NCI-H82 (cell line): Measurements from ENCODE around the gene IFT20.
"Not testable (repeated sequence)": the region's sequence is repeated elsewhere in the genome, so short reads cannot be mapped to it uniquely, and the experiment has no call there.

Experiments
- DNase-seq: peaks from one replicate; lab custom pipeline; 2025; lab: John Stamatoyannopoulos, UW

IFT20 gene

DNA sequence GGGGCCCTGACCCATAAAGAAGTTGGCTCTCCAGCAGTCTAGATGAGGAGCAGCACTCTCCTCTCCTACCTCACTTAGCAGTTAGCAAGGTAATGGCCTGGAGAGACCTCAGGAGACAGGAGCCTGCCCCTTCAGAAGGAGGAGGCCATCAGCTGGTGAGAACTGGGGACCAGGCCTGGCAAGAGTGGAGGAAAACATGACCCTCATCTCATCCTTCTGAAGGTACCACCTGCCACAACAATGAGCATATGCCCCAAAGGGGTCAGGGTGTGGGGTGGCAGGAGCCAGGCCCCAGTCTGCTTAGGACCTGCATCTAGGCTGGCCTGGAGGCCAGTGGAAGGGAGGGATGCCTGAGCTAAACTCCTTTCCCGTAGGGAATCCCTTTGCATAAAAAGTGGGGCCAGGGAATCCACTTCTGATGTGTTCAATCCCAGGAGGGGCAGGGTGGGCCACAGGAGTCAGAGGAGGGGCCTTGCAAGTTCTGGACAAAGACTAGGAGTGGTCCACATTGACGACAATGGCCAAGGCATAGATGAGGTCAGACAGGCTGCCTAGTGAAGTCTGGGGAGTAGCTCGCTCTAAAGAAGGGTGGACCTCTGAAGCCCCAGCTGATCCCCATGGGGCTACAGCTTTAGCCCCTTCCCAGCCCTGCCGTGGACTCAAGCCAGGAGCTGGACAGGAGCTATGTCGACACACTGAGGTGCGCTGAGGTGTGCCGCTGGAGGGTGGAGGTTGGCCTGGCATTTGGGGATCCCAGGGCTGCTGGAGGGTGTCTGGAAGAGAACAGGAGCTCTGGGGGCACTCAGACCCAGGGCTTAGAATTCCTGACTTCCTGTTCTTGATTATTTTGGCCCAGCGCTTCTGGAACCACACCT lies 28.7 kb upstream of the IFT20 start:
- DNase-seq = no peak

DNA sequence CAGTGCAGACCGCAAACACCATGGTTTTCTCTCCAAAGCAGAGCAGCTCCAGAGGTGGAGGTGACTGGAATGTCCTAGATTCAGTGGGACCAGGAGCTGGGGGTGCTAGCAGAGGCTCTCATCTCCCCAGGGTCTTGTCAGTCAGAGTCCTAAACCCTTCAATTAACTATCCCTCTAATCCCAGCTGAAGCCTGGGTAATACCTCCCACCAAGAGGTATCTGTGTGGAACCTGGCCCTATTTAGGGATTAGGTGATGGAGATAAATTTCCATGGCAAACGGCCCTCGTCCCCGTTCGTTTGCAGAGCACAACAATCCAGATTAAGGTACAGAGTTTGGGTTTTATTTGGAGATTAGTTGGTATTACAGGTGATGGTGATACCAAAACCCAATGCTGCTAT lies 27.9 kb upstream of the IFT20 start:
- DNase-seq = peak; percentile 84

DNA sequence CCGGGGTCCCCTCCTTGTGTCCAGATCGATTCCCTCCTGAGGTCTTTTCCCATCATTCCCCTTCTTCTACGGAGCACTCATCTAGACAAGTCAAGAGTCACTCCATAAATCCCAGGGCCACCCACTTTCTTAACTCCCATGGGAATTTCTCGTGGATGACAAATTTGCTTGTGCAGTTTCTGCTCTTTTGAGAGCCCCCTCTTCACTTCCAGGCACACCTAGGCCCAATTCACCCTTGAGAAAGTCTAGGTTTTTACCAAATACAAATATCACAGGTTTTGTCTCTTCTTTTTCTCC lies 22.6 kb upstream of the IFT20 start:
- DNase-seq = peak; percentile 52

DNA sequence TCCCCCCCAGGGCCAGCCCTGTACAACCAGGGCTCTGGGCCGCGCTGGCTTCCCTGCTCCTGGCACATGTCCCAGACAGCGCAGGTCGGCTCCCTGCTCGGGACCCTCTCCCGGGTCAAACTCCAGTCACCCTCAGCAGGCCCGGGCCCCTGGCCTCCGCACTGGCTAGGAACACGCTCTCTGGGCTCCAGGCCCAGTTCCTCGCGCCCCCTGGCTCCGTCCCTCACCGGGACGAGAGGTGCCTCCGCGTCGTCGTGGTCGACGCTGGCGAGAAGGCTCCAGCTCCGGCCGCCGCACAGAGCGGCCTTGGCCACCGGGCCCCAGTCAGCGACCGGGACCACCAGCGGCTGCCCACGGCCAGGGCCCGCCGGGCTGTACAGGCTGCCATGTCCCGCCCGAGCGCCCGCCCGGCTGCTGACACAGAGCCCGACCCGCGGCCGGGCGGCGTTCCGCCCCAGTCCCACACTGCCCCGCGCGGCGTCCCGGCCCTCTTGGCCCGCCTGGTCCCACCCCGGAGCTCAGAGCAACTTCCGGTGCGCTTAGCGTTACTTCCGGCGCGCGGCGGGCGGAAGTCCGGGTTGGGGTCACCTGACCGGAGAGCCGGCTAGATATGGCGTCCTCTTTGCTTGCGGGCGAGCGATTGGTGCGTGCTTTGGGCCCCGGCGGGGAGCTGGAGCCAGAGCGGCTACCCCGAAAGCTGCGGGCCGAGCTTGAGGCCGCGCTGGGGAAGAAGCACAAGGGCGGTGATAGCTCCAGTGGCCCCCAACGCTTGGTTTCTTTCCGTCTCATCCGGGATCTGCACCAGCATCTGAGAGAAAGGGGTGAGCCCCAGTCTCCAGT lies 22.0 kb upstream of the IFT20 start, which contains the start of gene POLDIP2:
Gene POLDIP2 (minus strand): TSS at position 467 of the 840 bp plus-strand sequence. CDS start 79 bp downstream, at position 388.
- DNase-seq = peak; percentile 97

DNA sequence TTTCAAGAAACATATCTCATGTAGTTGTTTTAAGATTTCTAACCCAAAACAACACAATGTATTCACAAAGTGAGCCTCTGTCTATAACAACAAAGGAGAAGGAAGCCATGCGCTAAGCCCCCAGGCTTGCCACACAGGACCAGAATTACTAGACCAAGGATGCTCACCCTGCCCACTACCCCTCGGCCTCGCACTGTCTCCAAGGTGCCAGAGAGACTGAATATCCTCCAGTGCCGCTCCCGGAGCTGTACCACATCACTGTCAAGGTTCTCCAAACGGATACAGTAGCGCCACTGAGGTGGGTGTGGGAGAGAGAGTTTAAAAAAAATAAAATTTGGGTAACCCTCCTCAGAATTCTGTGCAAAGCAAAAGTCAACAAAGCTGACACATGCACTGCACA lies 15.0 kb upstream of the IFT20 start:
- DNase-seq = no peak

DNA sequence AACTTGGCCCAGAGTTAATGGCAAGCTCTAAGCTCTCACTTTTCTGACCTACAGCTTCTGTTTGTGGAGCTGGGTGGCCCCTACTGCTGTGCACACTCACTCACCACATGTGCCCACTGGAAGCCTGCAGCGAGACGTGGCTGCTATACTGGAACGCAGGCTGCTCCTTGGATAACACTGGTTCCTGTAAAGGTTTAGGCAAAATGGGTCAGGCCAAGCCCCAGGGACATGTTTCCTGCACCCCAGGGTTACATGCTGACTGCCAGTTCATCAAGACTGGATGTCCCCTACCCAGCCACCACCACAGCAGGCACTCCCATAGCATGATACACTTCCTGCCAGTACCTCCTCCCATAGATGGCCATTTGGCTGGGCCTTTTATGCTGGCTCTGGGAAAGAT lies 13.7 kb upstream of the IFT20 start:
- DNase-seq = no peak

DNA sequence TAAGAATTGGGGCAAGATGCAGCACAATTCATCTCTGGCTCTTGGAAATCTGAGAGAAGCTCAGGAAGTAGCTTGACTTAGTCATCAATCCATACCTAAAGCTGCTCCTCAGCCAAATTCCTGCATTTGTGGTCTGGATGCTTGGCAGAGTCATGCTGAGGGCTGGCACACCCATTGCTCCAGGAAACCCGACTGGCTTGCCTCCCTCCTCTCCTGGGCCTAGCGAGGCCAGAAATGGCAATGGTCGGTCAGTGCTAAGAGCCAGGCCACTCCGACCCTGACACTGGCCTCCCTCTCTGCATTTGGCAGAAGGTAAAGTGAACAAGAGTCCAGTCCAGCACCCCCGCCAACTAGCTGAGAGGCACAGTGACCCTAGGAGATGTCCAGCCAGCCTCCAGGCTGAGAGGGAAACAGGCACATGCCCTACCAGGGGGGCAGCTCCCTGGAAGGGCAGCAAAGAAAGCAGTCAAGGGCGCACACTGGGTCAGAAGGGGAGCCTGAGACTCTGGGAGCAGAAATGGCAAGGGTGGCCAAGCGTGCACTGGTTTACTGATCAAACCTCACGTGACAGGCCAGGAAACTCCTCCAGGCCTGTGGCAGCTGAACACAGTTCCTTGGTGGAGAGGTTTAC lies 12.1 kb upstream of the IFT20 start:
- DNase-seq = no peak

DNA sequence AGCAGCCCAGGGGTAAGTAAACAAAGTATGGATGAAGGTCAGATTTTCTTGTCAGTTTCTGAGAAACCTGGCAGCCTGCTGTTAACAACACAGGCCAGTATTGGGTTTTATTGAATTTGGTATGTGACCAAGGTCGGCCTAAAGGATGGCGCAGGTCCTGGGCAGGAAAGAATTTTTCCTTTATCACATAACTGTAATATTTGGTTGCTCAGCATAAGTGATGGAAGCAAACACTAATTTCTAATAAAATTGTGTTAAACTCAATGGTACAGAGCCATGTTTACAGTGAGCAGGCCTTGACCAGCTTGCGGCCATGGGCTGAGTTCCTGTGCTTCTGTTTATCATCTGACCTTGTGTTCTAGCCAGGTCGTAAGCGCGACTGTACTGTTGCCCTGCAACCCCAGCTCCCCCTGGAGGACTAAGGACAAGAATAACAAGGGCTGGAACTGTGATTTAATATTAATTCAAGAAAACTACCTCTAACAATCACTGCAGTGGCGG lies 11.5 kb upstream of the IFT20 start:
- peak; percentile 28 for DNase-seq

DNA sequence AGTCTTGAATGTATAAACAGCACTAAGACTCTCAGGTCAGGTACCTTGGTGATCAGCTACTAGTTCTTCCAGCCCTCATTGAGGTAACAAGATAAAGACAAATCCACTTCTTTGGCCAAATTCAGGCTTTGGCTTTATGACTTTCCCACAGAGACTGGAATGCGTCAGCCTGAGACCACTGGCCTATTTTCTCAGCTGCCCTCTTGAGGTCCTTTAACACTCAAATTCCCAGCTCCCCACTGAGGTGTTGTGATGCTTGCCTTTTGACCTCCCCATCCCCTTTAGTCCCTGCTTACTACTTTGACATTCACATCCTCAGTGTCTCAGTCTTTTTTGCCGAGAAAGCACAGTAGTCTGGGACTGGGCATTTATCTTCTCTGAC lies 10.9 kb upstream of the IFT20 start:
- DNase-seq = no peak

DNA sequence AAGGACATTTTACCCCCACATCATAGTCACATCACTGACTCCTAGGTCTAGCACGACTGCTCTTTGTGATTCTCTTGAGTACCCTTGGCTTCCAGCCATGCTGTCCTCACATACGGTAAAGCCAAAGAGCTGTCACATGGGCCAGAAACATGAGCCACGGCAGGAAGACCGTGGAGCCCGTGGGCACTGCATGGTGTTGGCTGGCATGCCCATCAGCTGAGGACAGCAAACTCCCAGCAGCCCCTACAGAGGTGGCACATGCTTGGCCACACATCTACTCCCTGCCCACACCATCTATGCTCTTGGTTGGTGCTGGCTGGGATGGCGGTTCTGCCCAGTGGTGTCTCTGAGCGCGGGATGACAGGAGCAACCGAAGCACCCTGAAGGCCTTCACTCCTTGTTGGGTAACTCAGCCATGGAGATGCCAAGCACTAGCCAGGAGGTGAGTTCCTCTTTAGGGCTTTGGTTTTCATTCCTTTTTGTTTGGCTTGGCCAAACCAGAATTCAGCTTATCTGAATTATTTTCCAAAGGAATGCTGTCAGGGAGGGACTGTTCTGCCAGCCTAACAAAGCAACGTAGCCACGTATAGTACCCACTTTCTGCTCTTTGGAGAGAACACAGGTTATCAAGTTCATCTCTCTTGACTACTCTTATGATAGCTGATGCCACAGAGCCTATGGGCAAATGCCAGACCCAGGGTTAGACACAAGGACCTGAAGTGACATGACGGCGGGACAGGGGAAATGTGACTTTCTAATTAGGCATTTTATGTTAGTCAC lies 10.3 kb upstream of the IFT20 start:
- no peak for DNase-seq

DNA sequence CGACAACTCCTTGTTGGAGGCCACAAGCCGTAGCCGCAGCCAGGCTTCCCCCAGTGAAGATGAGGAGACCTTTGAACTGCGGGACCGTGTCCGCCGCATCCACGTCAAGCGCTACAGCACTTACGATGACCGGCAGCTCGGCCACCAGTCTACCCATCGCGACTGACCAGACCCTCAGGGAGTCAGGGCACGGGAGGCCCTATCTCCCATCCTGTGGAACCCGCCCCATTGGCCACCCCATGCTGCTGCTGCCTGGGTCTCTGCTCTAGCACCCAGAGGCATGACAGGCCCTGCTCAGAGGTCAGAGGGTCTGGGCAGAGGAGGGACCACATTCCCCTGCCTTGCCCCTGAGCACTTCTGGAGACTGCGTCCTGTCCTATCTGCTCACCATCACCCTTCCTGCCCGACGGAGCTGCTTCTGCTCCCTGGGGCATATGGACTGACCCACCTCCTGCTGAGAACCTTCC lies 9.2 kb upstream of the IFT20 start:
- DNase-seq = no peak

DNA sequence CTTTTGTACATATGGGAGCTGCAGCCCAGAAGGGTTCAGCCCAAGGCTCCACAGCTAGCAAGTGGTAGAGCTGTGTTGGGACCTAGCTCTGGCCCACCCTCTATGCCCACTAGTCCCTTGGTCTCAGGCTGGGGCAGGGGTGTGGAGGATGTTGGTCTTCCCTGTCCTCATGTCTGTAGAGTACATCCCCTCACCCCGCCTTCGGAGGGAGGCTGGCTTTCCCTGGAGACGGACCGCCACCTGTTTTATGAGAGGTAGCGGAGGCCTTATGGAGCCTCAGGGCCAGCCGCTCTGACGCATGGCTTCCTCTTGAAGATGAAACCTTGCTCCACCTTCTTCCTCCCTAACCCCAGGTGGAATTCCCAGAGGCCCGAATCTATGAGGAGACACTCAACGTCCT lies 8.7 kb upstream of the IFT20 start:
- DNase-seq = no peak

DNA sequence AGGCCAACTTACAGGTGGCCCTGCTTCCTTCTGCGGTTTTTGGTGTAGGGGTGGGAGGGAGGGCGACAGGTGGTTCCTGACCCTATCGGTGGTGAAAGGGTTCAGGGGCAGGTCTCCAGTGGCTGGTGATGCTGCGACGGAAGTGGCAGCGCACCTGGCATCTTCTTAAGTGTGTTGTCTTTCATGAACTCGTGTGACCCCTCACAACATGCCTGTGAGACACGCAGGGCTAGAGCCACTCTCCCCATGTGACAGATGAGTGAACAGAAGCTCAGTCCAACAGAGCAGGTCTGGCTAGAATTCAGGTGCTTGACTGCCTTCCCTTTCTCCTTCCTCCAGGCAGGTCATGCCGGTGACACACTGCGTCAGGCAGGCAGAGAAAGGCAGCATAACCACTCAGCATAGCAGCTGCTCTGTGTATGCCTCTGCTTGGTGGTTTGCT lies 8.2 kb upstream of the IFT20 start:
- no peak for DNase-seq

DNA sequence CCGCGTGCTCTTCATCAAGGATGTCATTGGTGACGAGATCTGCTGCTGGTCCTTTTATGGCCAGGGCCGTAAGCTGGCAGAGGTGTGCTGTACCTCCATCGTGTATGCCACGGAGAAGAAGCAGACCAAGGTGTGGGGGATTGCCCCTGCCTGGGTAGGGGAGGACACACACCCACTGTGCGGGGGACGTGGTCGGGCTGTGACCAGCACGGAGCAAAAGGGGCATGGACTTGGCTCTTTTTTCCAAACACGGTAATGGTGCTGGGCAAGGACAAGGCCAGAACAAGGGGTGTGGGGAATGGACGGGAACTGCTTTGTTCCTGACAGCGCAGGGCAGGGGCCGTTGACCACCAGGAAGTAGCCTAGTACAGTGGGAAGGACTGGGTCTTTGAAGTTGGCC lies 7.0 kb upstream of the IFT20 start:
- DNase-seq = no peak

DNA sequence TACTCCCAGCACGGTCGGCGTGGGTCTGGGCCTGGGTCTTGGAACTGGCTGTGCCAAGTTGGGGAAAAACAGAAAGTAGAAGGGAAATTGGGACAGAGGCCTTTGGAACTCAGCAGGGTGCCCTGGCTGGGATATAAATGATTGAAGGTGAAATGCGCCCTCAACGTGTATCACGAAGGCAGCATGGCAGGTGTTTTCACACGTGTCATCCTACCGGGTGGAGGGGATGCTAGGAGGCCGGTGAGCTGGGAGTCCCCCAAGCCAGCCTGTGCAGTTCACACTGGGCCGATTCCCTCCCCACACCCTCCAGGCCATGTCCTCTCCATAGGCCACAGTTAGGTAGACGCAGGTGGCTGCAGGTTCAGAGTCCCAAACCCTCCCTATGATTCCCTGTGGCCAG lies 6.2 kb upstream of the IFT20 start:
- no peak for DNase-seq

DNA sequence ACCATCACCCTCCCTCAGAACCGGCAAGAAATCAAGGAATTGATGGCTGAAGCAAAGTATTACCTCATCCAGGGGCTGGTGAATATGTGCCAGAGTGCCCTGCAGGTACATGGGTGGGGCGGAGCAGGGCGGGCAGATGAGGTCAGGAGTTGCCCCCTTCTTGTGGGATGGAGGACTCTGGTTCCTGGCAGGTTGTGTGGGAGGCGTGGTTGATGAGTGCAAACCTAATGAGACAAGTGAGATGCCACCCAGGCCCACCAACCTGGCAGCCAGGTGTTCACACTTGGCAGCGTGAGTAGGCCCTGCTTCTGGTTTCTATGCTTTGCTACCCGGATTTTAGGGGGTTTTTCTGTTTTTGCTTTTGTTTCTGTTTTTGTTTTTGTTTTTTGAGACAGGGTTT lies 5.1 kb upstream of the IFT20 start:
- DNase-seq = no peak

DNA sequence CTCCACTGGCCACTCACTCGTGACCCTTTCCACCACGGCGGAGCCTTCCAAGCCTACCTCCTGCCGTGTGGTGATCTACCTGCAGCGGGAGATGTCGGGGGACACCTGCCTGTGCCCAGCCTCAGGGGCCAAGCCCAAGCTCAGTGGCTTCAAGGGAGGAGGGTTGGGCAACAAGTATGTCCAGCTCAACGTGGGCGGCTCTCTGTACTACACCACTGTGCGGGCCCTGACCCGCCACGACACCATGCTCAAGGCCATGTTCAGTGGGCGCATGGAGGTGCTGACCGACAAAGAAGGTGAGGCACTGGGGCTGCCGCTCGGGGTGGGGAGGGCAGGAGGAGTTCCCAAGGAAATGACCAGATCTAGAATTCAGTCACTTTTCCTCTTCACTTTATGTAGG lies 4.2 kb upstream of the IFT20 start:
- DNase-seq = no peak

DNA sequence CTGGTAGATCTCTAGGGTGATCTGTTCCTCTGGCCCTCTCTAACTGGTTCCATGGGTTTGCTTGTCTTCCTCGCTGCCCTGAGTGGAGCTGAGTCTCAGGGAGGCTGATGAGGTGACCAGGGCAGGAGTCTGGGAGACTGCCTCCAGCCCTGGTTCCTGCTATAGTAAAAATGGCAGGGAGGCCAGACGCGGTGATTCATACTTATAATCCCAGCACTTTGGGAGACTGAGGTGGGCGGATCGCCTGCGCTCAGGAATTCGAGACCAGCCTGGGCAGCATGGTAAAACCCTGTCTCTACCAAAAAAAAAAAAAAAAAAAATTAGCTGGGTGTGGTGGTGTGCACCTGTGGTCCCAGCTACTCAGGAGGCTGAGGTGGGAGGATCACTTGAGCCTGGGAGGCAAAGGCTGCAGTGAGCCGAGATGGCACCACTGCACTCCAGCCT lies 3.5 kb upstream of the IFT20 start:
- DNase-seq = not testable (repeated sequence)

DNA sequence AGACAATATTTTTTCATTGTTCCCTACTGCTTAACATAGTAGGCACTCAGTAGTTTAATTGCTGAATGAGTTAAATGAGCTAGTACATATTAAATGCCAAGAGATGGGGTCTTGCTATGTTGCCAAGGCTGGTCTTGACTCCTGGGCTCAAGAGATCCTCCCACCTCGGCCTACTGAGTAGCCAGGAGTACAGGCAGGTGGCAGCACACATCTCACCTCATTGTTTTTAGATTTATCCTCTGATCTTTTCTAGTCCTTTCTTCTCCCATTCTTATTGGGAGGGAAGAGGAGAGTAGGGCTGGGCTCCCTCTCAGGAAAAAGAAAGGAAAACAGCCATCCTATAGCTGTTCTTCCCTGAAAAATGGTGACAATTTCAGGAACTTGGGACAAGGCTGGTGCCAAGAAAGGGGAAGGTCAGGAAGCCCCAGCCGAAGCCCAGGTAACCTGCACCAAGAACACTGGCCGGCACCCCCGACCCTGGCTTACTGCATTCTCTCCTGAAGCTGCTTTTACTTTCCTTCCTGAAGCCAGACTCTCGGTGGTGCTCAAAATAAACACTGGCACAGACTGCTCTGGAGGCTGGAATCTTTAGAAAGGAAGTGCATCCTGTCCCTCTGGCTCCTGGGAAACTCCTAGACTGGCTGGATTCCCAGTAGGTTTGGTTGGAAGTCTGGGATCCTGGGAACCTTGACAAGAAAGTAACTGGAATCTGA lies 2.9 kb upstream of the IFT20 start:
- DNase-seq = no peak

DNA sequence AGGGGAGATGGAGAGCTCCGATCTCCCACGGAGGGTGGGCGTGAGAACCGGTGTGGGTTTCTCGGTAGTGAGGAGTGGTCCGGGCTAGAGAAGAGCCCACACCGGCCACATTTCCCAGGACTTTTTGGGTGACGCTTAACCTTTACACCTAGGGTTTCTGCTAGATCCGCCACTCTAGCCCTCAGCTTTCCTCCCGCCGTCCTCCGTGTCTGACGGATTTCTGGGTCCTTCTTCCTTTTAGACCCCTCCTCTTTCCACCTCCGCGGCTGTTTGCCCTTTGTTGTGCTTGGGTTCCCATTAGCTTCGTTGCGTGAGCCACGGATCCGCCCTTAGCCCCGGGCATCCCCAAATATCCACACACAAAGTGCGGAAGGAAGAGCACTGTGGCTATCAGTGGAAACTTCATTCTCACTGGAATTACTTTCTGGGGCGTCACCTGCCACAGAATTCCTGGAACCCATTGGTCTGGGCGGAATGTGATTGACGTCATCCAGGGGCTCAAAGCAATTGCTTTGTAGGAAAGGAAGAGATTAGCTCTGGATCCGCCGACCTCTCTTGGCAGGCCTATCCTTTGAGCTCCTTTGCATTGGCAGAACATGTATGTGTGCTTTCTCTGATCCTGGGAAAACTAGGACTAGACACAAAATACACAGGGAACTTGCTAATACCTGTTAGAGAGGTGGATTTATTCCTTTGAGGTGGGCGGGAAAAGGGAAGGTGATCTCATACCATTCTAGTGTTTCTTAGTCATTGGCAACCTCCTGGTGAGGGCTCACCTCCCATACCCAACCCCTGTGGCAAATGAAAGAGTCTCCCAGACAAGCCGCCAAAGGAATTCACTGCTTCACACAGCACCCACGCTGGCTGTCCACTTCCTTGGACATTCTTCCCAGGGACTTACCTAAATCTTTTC lies 943 bp upstream of the IFT20 start:
- DNase-seq = peak; percentile 94
